IMR-90 (cell line): ENCODE results near the gene PAX5. TPM values are rescaled to one million over a fixed set of nuclear protein-coding genes. Genes with fewer than 3 reads are reported as not detected.

Experiments used
- ATAC-seq: fragments of 200-7000 bp; cut with Tn5 transposase; 2 replicates; pipeline ENCODE4 v1.9.1; 2020; ENCODE audit warnings: low read depth, mild to moderate bottlenecking, moderate library complexity
- BruUV-seq: library from RNA; stranded (reverse); fragments of 400-500 nt; replicated peaks from 2 replicates; lab custom pipeline; 2021; lab: Mats Ljungman, UMichigan
- CTCF ChIA-PET: fragments of 300-600 bp; formaldehyde crosslinking; extraction: SDS; loops from one replicate; lab custom pipeline; 2021; ENCODE audit warnings: antibody characterized with exemption; lab: Yijun Ruan, JAX
- POLR2A ChIA-PET: fragments of 300-600 bp; sonication (Branson Sonifier 250); formaldehyde crosslinking; loops from one replicate; lab custom pipeline; 2022; ENCODE audit warnings: antibody characterized with exemption; ENCODE audit not compliant: unreplicated experiment; lab: Charles Lee
- DNase-seq: peaks from one replicate; pipeline ENCODE4 v3.0.0; 2013
- H2AFZ ChIP-seq: replicated peaks from 2 replicates; pipeline ENCODE3; 2013; ENCODE audit warnings: low read length, mild to moderate bottlenecking; ENCODE audit not compliant: poor library complexity
- H2AK5ac ChIP-seq: 2 replicates; pipeline ENCODE4 v1.6.1; 2013; ENCODE audit warnings: low read depth, low read length, inconsistent platforms
- H2AK9ac ChIP-seq: replicated peaks from 2 replicates; pipeline ENCODE3; 2013; ENCODE audit warnings: mild to moderate bottlenecking, low read depth, low read length, moderate library complexity; ENCODE audit not compliant: poor library complexity
- H2BK120ac ChIP-seq: 2 replicates; pipeline ENCODE4 v1.6.1; 2013; ENCODE audit warnings: low read depth, low read length, inconsistent platforms
- H2BK15ac ChIP-seq: 3 replicates; pipeline ENCODE4 v1.6.1; 2013; ENCODE audit warnings: low read depth, low read length, inconsistent platforms
- H2BK20ac ChIP-seq: 2 replicates; pipeline ENCODE4 v1.6.1; 2013; ENCODE audit warnings: low read depth, mild to moderate bottlenecking, inconsistent platforms, low read length, moderate library complexity
- H2BK5ac ChIP-seq: 2 replicates; pipeline ENCODE4 v1.6.1; 2013; ENCODE audit warnings: mild to moderate bottlenecking, low read depth, low read length, inconsistent platforms; ENCODE audit not compliant: poor library complexity, severe bottlenecking
- H3K14ac ChIP-seq: replicated peaks from 2 replicates; pipeline ENCODE4 v1.6.1; 2013; ENCODE audit warnings: low read depth, low read length, inconsistent platforms
- H3K18ac ChIP-seq: 2 replicates; pipeline ENCODE4 v1.6.1; 2013; ENCODE audit warnings: low read depth, low read length, control low read depth
- H3K23ac ChIP-seq: 2 replicates; pipeline ENCODE4 v1.6.1; 2013; ENCODE audit warnings: low read depth, low read length, inconsistent platforms
- H3K27ac ChIP-seq: 2 replicates; pipeline ENCODE4 v1.5.1; 2013; ENCODE audit warnings: mild to moderate bottlenecking, control low read depth, low read length; ENCODE audit not compliant: insufficient read depth
- H3K27me3 ChIP-seq: 2 replicates; pipeline ENCODE4 v1.6.1; 2013; ENCODE audit warnings: low read length; ENCODE audit not compliant: control insufficient read depth, insufficient read depth
- H3K36me3 ChIP-seq: 2 replicates; pipeline ENCODE4 v1.6.1; 2013; ENCODE audit warnings: low read length, mixed read lengths; ENCODE audit not compliant: control insufficient read depth, insufficient read depth
- H3K4ac ChIP-seq: 2 replicates; pipeline ENCODE4 v1.6.1; 2013; ENCODE audit warnings: low read depth, low read length, inconsistent platforms
- H3K4me1 ChIP-seq: 2 replicates; pipeline ENCODE4 v1.6.1; 2013; ENCODE audit warnings: low read length, mixed read lengths; ENCODE audit not compliant: control insufficient read depth, insufficient read depth
- H3K4me2 ChIP-seq: 2 replicates; pipeline ENCODE4 v1.6.1; 2013; ENCODE audit warnings: low read depth, mild to moderate bottlenecking, control low read depth, low read length, moderate library complexity
- H3K4me3 ChIP-seq: 2 replicates; pipeline ENCODE4 v1.5.1; 2013; ENCODE audit warnings: low read depth, mild to moderate bottlenecking, control low read depth, low read length, moderate library complexity; ENCODE audit not compliant: insufficient read depth
- H3K56ac ChIP-seq: 2 replicates; pipeline ENCODE4 v1.6.1; 2013; ENCODE audit warnings: low read length, inconsistent platforms; ENCODE audit not compliant: insufficient read depth; ENCODE audit errors: extremely low read depth
- H3K79me1 ChIP-seq, 2 experiments: 2 replicates each; pipeline ENCODE4 v1.6.1; 2013; ENCODE audit warnings: low read length in 2 of 2, inconsistent platforms in 1 of 2, low read depth in 1 of 2
- H3K9ac ChIP-seq: 2 replicates; pipeline ENCODE4 v1.6.1; 2013; ENCODE audit warnings: low read depth, low read length, control low read depth
- H3K9me1 ChIP-seq: 2 replicates; pipeline ENCODE4 v1.6.1; 2013; ENCODE audit warnings: low read length, inconsistent platforms; ENCODE audit not compliant: insufficient read depth
- H3K9me3 ChIP-seq: 2 replicates; pipeline ENCODE4 v1.6.1; 2013; ENCODE audit warnings: low read length; ENCODE audit not compliant: control insufficient read depth, insufficient read depth
- H4K20me1 ChIP-seq: 2 replicates; pipeline ENCODE4 v1.6.1; 2013; ENCODE audit warnings: low read length, inconsistent platforms; ENCODE audit not compliant: insufficient read depth
- H4K5ac ChIP-seq: 2 replicates; pipeline ENCODE4 v1.6.1; 2013; ENCODE audit warnings: mild to moderate bottlenecking, low read depth, low read length, control low read depth
- H4K8ac ChIP-seq, 2 experiments: 2 replicates each; pipeline ENCODE4 v1.6.1; 2013; ENCODE audit warnings: low read depth in 2 of 2, low read length in 2 of 2, control low read depth in 1 of 2, inconsistent platforms in 1 of 2
- H4K91ac ChIP-seq: 2 replicates; pipeline ENCODE4 v1.6.1; 2013; ENCODE audit warnings: low read depth, low read length, inconsistent platforms; ENCODE audit not compliant: insufficient read depth
- ELK1 ChIP-seq: fragments of 150-350 bp; IDR thresholded peaks from 2 replicates; pipeline ENCODE4 v1.6.1; 2016; ENCODE audit warnings: low read depth, mild to moderate bottlenecking, low read length, moderate library complexity, borderline replicate concordance
- MAFK ChIP-seq: IDR thresholded peaks from 2 replicates; pipeline ENCODE4 v1.6.1; 2012; ENCODE audit warnings: low read depth, low read length, improper control_type of control experiment
- RAD21 ChIP-seq: IDR thresholded peaks from 2 replicates; pipeline ENCODE4 v1.6.1; 2012; ENCODE audit warnings: low read length, improper control_type of control experiment
- RCOR1 ChIP-seq: IDR thresholded peaks from 2 replicates; pipeline ENCODE4 v1.6.1; 2012; ENCODE audit warnings: mild to moderate bottlenecking, low read length, improper control_type of control experiment; ENCODE audit not compliant: insufficient replicate concordance
- WGBS, 2 experiments: methylation state at CpG; one replicate each; pipeline versions ENCODE4 v1.1.5 to v1.1.7; 2013; ENCODE audit warnings: missing lambda C conversion rate in 2 of 2; ENCODE audit not compliant: insufficient read length in 1 of 2; ENCODE audit errors: extremely low coverage in 2 of 2; 5-methylcytosine and 5-hydroxymethylcytosine counted together
- dilution Hi-C: fragments of 300-500 bp; cut with HindIII; formaldehyde crosslinking; loops from one replicate; pipeline ENCODE4 v1.14.3; 2018; ENCODE audit warnings: low sequenced_read_pairs; ENCODE audit not compliant: unreplicated experiment
- in situ Hi-C: fragments of 300-500 bp; cut with MboI; formaldehyde crosslinking; loops from 3 replicates; pipeline ENCODE4 v1.14.3; 2019; ENCODE audit warnings: low sequenced_read_pairs, inconsistent platforms, mixed read lengths
- intact Hi-C: fragments of 100-400 bp; cut with micrococcal nuclease; formaldehyde crosslinking; loops from 2 replicates; pipeline ENCODE4 v1.10.0; 2022
- polyA plus RNA-seq, 3 experiments: library from polyadenylated mRNA; depleted of rRNA; stranded (reverse); fragments of >200 nt; gene quantifications; 2 replicates each; pipeline ENCODE4 v1.2.3, GENCODE V29; 2012; ENCODE audit warnings: low replicate concordance in 1 of 3
- total RNA-seq: library from RNA; depleted of rRNA; stranded (reverse); fragments of >200 nt; gene quantifications from 2 replicates; pipeline ENCODE4 v1.2.3, GENCODE V29; 2012

PAX5 gene
- total and polyA plus RNA-seq, 2 of the 4 experiments (the other 2 are of a cell fraction), result not detected

GRCh38 chr9:36941441-36941840 lies 92.6 kb downstream of the PAX5 start:
- Histone ChIP-seq H3K14ac (no peak overlapping the region), H2AK9ac (no peak overlapping the region), H3K27ac (no peak overlapping the region), H3K36me3 (no peaks in the 10 kb centered on the region), H3K4ac (no peak overlapping the region), H3K18ac (no peak overlapping the region), H2BK5ac (no peak overlapping the region), H2BK15ac (no peak overlapping the region), H2BK20ac (no peak overlapping the region), H4K8ac (no peak overlapping the region), H3K27me3 (peaks cover 46% of the 10 kb centered on the region), H2AK5ac (no peak overlapping the region), H4K20me1 (no peaks in the 10 kb centered on the region), H3K4me3 (no peak overlapping the region), H4K5ac (no peak overlapping the region), H3K9me3 (no peaks in the 10 kb centered on the region), H4K91ac (no peak overlapping the region), H3K23ac (no peak overlapping the region), H3K9ac (no peak overlapping the region), H3K4me1 (no peaks in the 10 kb centered on the region), H3K9me1 (no peaks in the 10 kb centered on the region), H3K79me1 (no peaks in the 10 kb centered on the region), H2AFZ (no peak overlapping the region), H3K4me2 (no peak overlapping the region), H3K56ac (no peak overlapping the region), H2BK120ac (no peak overlapping the region)
- no TSS peak for BruUV-seq
- DNase-seq, result no peak
- POLR2A ChIA-PET, result no interaction called here
- in situ Hi-C loops, result no loop called here
- CTCF ChIA-PET, result no interaction called here
- dilution Hi-C loops, result no loop called here
- no peak for TF ChIP-seq RAD21
- TF ChIP-seq MAFK, result no peak
- TF ChIP-seq RCOR1, result no peak
- TF ChIP-seq ELK1, result no peak
- intact Hi-C loops, result no loop called here
- ATAC-seq, result no peak
- no CpG with 5 or more reads among the region's 6 CpGs for WGBS, 2 experiments
